Endometrial microvascular endothelial cells (primary cell): ENCODE measurements around the gene SNX11. TPM values are rescaled to one million over a fixed set of nuclear protein-coding genes. Genes with fewer than 3 reads are reported as not detected.
"Not testable (repeated sequence)": the region's sequence is repeated elsewhere in the genome, so short reads cannot be mapped to it uniquely, and the experiment has no call there.

ENCODE experiments used
- in situ Hi-C: cut with HindIII; loops from 2 replicates; pipeline ENCODE4 v1.10.0; 2017; ENCODE audit warnings: low sequenced_read_pairs, low pct_unique_long_range_greater_than_20kb; ENCODE audit errors: inconsistent ontology term
- total RNA-seq: library from RNA; depleted of rRNA; stranded (reverse); fragments of >200 nt; gene quantifications from one replicate; pipeline ENCODE4 v1.2.3, GENCODE V29; 2015; ENCODE audit errors: inconsistent ontology term

Gene SNX11, protein sequence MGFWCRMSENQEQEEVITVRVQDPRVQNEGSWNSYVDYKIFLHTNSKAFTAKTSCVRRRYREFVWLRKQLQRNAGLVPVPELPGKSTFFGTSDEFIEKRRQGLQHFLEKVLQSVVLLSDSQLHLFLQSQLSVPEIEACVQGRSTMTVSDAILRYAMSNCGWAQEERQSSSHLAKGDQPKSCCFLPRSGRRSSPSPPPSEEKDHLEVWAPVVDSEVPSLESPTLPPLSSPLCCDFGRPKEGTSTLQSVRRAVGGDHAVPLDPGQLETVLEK
- total RNA-seq: 27.2 TPM

DNA sequence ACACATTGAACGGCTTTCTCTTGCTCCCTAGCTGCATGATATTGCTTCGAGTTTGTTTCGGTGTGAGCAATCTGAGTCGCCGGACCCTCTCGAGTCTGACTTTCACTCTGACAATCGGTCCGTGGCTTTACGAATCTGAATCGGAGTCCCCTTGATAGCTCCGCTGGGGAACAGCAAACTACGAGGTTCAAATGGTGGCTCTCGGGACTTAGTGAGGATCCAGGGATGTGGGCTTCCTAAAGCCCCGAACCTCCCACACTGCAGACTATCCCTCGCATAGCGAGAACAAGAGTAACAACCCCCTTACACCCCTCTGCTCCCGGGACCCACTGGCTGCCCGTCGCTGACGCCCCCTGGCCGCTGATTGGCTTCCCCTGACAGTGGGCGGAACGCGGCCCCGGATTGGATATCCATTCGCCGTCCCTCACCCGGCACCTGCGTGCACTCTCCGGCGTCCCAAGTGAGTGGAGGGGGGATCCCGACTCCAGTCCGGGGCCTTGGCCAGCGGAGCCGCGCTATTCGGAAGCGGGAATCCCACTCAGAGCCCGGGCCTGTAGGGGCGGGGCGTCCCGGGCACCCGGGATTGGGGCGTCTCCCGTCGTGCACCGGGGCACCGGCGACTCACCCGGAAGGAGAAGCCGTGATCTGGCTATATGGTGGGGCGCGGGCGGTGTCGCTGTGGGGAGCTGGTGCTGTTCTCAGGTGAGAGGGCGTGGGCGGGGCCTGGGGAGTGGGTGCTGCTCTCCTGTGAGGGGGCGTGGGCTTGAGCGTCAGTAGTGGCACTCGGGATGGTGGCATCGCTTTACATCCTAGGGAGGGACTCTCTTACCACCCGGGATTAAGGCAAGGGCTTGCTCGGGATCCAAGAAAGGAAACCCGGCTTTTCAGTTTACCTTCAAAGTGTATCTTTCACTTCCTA is at the start of gene SNX11:
TSS of gene SNX11 (plus strand) at position 630 of the 919 bp plus-strand sequence. CDS start 4,278 bp downstream, outside the sequence.
- in situ Hi-C loops: no loop called here

DNA sequence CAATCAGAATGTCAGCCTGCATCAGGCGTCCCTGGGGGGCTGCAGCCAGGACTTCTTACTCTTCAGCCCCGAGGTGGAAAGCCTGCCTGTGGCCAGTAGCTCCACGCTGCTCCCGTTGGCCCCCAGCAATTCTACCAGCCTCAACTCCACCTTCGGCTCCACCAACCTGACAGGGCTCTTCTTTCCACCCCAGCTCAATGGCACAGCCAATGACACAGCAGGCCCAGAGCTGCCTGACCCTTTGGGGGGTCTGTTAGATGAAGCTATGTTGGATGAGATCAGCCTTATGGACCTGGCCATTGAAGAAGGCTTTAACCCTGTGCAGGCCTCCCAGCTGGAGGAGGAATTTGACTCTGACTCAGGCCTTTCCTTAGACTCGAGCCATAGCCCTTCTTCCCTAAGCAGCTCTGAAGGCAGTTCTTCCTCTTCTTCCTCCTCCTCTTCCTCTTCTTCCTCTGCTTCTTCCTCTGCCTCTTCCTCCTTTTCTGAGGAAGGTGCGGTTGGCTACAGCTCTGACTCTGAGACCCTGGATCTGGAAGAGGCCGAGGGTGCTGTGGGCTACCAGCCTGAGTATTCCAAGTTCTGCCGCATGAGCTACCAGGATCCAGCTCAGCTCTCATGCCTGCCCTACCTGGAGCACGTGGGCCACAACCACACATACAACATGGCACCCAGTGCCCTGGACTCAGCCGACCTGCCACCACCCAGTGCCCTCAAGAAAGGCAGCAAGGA is 49.0 kb upstream of the SNX11 start:
- in situ Hi-C loops: no loop called here

DNA sequence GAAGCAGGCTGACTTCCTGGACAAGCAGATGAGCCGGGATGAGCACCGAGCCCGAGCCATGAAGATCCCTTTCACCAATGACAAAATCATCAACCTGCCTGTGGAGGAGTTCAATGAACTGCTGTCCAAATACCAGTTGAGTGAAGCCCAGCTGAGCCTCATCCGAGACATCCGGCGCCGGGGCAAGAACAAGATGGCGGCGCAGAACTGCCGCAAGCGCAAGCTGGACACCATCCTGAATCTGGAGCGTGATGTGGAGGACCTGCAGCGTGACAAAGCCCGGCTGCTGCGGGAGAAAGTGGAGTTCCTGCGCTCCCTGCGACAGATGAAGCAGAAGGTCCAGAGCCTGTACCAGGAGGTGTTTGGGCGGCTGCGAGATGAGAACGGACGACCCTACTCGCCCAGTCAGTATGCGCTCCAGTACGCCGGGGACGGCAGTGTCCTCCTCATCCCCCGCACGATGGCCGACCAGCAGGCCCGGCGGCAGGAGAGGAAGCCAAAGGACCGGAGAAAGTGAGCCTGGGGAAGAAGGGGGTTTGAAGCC is 48.4 kb upstream of the SNX11 start:
- in situ Hi-C loops: no loop called here

DNA sequence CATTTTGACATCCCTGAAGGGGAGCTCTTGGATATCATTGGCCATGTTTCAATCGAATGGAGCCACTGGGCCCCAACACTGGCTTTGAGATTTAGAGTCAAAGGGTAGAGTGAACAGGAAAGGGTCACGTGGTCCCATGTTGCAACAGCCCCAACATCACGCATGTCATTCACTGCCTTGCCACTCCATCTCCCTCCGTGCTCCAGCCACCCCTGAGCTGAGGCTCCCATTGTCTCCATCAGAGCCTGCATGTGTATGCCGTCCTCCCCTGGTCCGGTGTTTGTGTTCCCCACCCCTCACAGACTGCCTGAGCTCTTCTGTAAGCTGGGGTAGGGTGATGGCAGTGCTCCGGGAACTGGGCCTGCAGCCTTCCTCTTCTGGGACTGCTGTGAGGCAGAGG is 47.3 kb upstream of the SNX11 start:
- in situ Hi-C loops: no loop called here

DNA sequence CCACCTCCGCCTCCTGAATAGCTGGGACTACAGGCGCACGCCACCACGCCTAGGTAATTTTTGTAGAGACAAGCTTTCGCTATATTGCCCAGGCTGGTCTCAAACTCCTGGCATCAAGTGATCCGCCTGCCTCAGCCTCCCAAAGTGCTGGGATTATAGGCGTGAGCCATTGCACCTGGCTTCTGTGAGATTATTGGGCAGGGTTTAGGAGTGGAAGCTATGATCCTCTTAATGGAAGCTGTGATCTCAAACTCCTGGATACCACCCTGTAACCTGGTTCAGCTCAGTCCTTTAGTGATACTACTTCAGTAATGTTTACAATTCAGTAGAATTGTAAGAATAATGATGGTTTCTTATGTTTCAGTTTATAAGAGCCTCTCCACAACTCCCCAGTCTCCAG is 45.3 kb upstream of the SNX11 start:
- in situ Hi-C loops: no loop called here

DNA sequence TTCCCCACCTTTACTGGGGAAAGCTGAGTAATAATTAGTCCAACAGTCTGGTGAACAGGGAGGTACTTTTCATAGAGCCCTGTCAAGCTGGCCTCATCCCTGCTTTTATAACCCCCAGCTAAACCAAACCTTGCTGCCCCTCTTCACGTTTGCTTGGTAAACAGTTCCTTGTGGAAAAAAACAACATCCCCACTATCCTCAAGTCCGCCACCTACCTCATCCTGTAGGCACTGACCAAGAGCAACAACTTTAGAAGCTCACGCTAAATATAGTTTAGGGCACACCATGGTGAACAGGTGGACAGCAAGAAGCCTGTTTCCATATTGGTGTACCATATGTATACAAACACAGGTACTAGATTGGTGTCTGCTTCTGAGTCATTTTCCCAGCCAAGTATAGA is 42.9 kb upstream of the SNX11 start:
- in situ Hi-C loops: no loop called here

DNA sequence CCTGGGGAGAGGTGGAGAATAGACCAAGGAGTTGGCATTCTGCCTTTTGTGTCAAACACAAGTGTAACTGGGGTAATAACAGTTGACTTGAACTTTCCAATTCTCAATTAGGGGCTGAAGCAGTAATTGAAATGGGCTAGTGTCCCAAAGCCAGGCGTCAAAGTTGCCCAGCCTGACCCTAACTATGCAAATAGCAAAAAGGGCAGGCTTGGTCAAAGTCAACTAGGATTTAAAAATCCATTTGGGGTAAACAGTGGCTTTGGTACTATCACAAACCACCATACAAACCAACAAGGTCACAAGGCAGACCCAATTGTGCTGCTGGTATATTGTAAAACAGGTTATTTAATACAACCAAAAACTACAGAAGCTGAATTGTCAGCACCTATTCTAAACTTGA is 41.4 kb upstream of the SNX11 start:
- in situ Hi-C loops: no loop called here

DNA sequence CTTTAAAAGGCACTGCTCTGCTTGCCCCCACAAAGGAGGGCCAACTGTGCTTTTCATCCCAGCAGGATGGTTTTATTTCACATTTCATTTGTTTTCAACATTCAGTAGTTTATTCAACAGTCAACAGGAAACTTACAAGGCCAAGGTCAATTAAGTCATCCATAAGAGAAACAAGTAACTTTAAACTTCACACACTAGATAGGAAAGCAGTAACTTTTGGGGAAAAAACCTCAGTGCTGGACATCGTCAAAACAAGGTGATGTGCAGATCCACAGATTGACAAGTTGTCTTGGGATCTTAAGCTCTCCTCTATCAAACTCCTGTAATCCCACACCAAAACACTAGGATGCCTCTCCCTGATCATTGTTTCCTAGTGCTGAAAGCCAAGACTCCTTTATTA is 40.9 kb upstream of the SNX11 start:
- in situ Hi-C loops: no loop called here

DNA sequence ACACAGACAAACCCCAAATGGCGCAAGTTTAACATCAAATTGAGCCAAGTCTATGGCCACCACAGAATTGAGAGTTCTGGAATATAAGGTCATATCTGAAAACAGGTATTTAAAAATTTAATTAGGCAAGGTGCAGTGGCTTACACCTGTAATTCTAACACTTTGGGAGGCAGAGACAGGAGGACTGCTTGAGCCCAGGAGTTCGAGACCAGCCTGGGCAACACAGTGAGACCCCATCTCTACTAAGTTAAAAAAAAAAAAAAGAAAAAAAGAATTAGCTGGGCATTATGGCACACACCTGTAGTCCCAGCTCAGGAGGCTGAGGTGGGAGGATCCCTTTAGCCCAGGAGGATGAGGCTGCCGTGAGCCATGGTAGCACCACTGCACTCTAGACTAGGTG is 40.3 kb upstream of the SNX11 start:
- in situ Hi-C loops: no loop called here

DNA sequence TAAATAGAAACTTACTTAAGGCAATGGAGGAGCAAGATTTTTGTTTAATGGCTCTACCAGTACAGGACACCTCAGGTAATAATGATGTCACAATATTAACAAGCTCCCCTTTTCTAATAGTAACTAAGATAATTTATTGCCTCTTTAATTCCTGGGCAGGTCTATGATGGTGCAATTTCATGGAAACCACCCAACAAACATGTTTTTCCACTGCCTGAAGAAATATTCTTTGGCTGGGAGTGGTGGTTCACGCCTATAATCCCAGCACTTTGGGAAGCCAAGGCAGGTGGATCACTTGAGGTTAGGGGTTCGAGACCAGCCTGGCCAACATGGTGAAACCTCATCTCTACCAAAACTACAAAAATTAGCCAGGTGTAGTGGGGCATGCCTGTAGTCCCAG is 39.8 kb upstream of the SNX11 start:
- in situ Hi-C loops: not testable (repeated sequence)

DNA sequence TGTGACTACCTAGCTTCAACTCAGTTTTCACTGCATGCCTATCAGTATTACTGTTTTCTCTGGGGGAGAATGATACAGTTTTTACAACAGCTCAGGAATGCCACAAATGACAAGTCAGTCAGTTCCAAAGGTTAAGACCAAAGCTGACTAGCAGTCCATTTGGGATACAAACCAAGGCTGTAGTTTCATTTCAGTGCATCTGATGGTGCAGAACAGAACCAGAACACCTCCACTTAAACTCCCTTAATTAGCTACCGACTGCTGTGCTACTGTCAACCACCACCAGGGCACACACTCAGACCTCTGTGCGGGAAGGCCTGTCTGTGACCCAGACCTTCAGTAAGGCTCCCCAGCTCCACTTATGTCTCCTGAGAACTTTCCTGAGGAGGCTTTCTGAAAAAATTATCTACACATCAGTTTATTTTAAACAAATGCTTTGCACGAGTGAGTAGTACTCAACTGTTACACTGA is 39.0 kb upstream of the SNX11 start:
- in situ Hi-C loops: no loop called here

DNA sequence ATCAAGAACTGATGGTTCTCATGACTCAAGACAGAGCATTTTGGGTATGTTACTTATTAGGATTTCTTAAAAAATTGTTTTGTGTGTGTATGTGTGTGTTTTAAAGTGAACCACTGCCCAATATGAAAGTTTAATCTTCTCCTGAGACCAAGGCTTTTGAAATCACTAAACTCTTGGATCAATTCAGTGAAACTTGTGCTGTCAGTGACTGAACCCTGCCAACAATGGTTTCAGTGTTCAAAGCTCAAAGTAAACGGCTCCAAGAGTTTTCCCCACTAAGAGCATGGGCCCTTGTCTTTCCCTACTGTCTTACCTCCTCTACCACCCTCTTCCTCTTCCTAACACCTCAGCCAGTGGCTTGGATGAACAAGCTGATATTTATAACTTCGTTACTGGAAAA is 37.4 kb upstream of the SNX11 start:
- in situ Hi-C loops: no loop called here

DNA sequence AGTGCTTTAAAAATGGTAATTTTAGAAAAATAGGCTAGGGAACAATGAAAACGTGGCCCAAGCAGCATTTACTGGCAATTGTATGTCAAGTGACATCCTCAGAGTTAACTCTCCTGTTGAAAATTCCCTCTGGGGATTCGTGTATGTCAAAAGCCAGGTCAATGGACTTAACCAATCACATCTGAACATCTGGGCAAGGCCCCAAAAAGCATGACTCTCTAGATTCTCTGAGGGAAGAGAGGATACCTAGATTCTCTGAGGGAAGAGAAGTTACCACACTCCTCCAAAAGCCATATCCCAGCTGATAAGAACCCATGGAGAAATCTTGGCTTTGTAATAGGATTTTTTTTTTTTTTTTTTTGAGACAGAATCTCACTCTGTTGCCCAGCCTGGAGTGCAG is 35.9 kb upstream of the SNX11 start:
- in situ Hi-C loops: no loop called here

DNA sequence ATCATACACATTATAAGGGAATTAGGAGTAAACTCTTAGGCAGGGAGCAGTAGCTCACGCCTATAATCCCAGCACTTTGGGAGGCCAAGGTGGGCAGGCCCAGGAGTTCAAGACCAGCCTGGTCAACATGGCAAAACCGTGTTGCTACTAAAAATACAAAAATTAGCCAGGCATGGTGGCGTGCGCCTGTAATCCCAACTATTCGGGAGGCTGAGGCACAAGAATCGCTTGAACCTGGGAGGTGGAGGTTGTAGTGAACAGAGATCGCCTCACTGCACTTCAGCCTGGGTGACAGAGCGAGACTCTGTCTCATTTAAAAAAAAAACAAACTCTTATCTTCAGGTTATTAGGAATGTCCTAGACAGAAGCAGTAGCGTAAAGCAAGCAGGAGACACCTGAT is 34.8 kb upstream of the SNX11 start:
- in situ Hi-C loops: not testable (repeated sequence)

DNA sequence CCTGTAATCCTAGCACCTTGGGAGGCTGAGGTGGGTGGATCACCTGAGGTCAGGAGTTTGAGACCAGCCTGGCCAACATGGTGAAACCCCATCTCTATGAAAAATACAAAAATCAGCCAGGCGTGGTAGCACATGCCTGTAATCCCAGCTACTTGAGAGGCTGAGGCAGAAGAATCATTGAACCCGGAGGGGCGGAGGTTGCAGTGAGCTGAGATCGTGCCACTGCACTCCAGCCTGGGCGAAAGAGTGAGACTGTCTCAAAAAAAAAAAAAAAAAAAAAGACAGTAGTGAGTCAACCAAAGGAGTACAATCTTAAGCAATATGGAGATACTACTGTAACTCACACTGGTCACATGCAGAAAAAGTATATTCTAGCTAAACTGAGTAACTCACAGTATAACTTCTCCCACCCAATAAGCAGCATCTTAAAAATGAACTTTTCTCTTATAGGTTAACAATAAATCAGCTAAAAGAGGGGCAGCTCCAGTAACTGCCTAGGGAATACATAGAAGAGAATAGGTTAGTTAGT is 33.9 kb upstream of the SNX11 start:
- in situ Hi-C loops: not testable (repeated sequence)

DNA sequence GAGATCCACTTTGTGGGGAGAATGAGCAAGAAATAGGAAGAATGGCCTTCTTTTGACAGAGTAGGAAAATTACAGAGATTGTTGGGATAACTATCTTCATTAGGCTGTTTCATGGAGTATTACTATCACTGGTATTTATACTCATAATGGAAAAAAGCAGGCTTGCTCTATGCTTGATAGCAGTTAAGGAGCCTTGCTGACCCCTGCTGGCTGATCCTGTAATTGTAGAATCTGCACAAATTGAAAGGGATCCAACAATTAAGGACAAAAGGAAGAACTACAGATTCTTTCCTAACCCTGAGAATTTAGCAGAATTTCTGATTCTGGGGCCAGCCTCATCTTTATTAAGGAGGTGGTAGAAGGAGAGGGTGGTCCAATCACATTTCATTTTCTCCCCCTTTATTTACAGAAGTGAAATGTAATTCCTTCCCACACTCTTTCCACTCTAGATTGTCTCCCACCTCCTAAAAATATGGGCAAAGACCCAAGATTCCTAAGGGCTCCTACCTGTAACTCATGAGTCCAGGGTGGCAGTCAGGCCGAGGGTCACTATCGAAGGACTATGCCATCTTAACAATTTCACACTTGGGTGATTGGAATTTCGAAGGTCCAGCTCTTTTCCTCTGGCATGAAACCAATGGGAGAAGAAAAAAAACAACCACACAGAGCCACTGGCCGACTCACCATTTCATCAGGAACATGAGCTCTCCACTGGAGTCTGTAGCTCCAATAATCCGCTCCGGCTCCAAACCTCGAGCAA is 33.1 kb upstream of the SNX11 start:
- in situ Hi-C loops: no loop called here

DNA sequence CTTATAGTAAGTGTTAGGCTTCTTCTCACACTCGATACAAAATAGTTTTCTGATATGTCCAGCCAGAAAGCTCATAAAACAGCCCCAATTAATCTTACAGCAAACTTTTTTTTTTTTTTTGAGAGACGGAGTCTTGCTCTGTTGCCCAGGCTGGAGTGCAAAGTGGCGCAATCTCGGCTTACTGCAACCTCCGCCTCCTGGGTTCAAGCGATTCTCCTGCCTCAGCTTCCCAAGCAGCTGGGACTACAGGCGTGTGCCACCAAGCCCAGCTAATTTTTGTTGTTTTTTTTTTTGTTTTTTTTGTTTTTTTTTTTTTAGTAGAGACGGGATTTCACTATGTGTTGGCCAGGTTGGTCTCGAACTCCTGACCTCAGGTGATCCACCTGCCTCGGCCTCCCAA is 30.4 kb upstream of the SNX11 start:
- in situ Hi-C loops: not testable (repeated sequence)

DNA sequence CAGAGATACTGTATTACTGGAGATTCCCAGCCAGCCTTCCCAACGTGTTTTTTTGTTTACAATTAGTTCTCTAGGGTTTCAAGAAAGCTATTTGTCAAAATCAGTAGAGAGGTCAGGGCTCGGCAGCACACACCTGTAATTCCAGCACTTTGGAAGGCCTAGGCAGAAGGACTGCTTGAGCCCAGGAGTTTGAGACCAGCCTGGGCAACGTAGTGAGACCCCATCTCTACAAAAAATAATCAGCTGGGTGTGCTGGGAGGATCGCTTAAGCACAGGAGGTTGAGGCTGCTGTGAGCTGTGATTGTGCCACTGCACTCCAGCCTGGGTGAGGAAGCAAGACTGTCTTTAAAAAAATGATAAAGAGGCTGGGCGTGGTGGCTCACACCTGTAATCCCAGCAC is 25.7 kb upstream of the SNX11 start:
- in situ Hi-C loops: no loop called here
